Posterior cingulate gyrus (tissue), 11 donors: Measurements from ENCODE around the gene INPP5F.

Experiments
- DNase-seq, 10 donors: peaks; one replicate each; pipeline versions ENCODE4 v3.0.0 to v3.0.0-alpha.2; 2020 to 2021; ENCODE audit warnings: mixed read lengths in 3 of 10
- intact Hi-C: fragments of 100-400 bp; cut with DNase I; formaldehyde crosslinking; loops from one replicate; pipeline ENCODE4 v1.15.1; 2023

The INPP5F gene

DNA sequence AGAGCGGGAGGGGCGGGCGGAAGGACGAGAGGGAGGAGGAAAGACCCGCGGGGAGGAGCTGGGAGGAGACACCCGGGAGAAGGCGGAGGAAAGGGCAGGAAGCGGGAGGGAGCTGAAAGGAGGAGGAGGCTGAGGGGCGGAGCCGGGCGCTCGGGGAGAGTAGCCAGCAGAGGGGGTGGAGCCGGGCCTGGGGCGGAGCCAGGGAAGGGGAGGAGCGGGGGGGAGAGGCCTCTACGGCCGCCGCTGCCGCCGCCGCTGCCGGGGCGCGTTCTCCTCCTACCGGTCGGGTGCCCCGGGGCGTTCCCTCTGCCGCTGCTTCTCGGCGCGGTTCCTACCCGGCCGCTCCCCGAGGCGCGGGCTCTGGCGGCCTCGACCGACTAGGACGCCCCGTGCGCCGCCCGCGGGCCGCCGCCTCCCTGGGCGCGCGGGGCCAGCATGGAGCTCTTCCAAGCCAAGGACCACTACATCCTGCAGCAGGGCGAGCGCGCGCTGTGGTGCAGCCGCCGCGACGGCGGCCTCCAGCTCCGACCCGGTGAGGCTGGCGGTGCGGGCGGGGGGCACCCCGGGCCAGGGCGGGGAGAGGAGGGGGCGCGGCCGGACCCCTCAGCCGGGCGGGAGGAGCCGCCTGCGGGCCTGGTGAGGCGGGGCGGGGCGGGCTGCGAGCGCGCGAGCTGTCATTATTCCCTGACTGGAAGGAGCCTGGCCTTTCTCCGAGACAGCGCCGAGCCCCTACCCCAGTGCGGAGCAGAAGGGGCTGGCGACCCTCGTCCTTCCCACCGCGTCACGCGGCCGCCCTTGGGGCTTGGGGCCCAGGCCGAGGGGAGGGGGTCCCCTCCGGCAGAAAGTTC, at the start of gene INPP5F:
Gene INPP5F, plus strand, starts transcription at position 223 of the 848 bp plus-strand sequence. Its CDS starts 213 bp downstream, at position 436.
- intact Hi-C loops, result loop anchor here (2.0 to 10.0 kb wide), 4 partner anchors 39 to 624 kb away; partner anchors contain the start of genes DENND10, MCMBP and TIAL1
- peak; percentile 96 to 100 (median 99) for DNase-seq

DNA sequence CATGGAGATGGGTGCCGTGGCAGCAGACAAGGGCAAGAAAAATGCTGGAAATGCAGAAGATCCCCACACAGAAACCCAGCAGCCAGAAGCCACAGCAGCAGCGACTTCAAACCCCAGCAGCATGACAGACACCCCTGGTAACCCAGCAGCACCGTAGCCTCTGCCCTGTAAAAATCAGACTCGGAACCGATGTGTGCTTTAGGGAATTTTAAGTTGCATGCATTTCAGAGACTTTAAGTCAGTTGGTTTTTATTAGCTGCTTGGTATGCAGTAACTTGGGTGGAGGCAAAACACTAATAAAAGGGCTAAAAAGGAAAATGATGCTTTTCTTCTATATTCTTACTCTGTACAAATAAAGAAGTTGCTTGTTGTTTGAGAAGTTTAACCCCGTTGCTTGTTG, 48.7 kb upstream of the INPP5F start:
- DNase-seq, result peak in 1 of 10 donors; percentile 30
- intact Hi-C loops, result no loop called here

DNA sequence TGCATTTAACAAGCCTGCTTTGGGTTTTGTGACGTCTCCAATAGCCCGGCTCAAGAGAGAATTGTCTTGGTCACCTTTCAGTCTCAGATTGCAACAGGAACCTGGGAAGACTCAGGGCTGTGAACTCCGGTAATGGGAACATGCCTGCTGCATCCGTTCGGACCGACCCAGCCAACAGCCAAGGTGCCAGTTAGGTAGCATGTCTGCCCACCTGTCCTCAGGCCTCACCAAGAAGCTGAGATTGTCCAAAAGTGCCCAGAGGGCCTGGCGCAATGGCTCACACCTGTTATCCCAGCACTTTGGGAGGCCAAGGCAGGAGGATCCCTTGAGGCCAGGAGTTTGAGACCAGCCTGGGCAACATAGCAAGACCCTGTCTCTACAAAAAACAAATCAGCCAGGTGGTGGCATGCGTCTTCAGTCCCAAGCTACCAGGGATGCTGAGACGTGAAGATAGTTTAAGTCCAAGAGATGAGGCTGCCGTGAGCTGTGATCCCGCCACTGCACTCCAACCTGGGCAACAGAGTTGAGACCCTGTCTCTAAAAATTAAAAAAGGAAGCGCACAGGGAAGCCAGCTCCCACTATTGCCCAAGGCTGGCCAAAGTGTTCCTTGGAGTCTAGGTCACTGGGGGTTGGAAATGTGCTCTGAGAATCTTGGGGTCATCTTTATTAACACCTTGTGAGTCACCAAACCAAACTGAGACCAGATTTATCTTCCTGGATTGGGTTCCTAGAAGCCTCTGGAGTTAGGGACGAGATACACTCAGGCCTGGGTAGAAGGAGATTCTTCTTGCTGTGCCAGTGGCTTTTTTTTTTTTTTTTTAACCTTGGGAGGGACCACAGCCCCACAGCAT, 47.7 kb upstream of the INPP5F start:
- peak in 3 of 10 donors; percentile 11 to 79 (median 34) for DNase-seq

DNA sequence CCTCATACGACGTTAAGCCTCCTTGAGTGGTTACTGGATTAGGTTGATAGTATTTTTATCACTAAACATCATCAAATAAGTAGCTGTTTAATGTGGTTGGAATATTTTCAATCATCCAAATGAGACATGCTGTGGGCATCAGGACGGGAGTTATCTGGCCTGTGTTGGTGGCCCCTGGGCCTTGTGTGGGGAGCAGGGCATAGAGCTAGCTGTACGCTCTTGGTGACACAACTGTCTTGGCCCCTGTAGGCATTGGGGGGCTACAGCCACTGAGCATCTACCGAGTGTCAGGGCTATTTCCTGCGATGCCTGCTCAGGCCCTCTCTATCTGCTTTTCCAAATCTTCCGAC, 46.4 kb upstream of the INPP5F start:
- intact Hi-C loops, result no loop called here
- no peak for DNase-seq

More for the DNA sequence above, 47.7 kb upstream of the INPP5F start:
- intact Hi-C loops, result no loop called here

- no peak for DNase-seq
Measured at GRCh38 chr10:119680050-119680449, 45.8 kb upstream of the INPP5F start.

DNA sequence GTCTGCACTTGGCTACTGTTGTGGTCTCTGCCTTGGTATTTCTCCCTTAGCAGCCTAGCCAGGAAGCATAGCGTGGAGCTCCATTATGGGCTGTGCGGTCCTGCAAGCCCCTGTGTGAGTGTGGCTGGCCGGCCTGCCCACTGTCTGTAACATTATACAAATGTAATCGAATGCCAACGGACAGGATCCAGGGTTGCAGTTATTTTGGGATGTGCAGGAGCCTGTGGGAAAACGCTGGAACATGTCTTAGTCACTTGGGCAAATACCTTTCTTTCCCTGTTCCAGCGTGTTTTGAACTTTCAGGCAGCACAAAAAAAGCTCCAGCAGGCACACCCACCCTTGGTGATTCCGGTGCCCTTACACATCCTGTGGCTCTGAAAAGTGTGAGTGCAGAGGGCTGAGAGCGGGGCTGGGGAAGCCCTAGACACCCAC, 45.2 kb upstream of the INPP5F start:
- intact Hi-C loops, result no loop called here
- DNase-seq, result no peak

More at GRCh38 chr10:119680050-119680449, 45.8 kb upstream of the INPP5F start:
- intact Hi-C loops, result no loop called here

DNA sequence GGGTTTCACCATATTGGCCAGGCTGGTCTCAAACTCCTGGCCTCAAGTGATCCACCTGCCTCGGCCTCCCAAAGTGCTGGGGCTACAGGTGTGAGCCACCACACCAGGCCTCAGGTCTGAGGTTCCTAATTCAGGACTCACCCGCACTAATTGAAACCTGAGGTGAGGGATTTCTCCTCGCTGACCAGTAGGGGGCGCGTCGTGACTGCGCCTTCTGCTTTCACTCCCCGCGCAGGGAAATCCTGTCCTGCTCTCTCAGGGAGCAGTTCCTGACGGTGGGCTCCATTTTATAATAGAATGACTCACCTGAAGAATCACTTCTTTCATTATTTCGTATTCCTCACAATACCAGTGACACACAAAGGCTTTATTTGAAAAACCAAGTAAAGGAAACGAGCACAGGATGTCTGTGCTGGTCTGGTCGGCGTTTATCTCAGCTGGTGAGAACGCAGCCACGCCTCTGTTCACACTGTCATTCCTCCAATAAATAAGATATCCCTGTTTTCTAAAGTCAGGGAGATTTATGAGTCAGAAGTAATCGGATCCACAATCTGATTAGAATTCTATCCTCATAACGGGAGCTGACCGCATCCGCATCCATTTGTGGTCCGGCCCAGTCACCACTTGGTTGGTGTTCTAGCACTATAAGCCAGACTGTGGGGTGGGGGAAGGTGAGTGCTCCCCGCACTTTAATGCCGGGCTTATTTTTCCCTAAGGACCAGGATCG, 39.2 kb upstream of the INPP5F start:
- DNase-seq, result peak; percentile 54 to 97 (median 82)
- intact Hi-C loops, result loop anchor here (1.0 to 5.0 kb wide), 3 partner anchors 38 to 173 kb away; no protein-coding TSS in a partner anchor

GRCh38 chr10:119687192-119688032, 38.4 kb upstream of the INPP5F start:
- intact Hi-C loops, result loop anchor here (2.0 to 5.0 kb wide), 2 partner anchors 37 to 60 kb away; no protein-coding TSS in a partner anchor
- DNase-seq, result no peak

GRCh38 chr10:119688033-119688508, 37.8 kb upstream of the INPP5F start:
- DNase-seq, result no peak
- intact Hi-C loops, result loop anchor here (5.0 kb wide), 1 partner anchor 59 kb away; no protein-coding TSS in a partner anchor

DNA sequence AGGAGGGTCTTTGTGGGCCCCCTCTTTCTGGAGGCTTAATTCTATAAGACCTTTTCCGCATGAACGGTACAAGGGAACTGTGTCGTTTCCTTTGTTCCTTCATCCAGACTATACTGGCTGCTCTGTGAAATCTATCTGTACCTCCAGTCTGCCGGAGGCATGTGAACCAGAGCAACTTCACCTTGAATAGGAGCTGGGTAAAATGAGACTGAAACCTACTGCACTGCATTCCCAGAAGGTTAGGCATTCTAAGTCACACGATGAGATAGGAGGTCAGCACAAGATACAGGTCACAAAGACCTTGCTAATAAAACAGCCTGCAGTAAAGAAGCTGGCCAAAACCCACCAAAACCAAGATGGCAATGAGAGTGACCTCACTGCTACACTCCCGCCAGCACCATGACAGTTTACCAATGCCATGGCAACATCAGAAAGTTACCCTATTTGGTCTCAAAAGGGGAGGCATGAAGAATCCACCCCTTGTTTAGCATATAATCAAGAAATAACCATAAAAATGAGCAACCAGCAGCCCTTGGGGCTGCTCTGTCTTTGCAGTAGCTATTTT, 36.8 kb upstream of the INPP5F start:
- intact Hi-C loops, result loop anchor here (5.0 kb wide), 1 partner anchor 58 kb away; no protein-coding TSS in a partner anchor
- no peak for DNase-seq

DNA sequence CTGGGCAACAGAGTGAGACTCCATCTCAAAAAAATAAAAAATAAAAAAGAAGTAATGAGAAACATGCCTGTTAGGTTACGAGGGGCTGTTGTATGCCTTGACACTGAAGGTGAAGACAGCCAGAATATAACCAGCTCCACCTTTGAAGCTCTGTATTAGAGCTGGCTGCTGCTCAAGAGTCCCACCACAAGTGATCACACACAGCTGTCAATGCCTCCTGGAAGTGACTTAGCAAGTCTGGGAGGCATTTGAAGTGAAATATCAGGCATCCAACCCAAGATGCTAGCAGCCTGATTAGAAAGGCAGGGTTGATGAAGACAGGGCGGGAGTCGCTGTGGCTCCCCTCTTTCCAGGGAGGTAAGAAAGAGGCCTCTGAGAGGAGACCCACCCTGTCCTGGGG, 34.1 kb upstream of the INPP5F start:
- intact Hi-C loops, result no loop called here
- DNase-seq, result no peak

- peak in 4 of 10 donors; percentile 23 to 88 (median 42) for DNase-seq
- intact Hi-C loops, result no loop called here
Measured at GRCh38 chr10:119693262-119693957, 32.4 kb upstream of the INPP5F start.

- DNase-seq, result no peak
- intact Hi-C loops, result no loop called here
Measured at GRCh38 chr10:119694608-119695007, 31.2 kb upstream of the INPP5F start.

- intact Hi-C loops, result no loop called here
- no peak for DNase-seq
Measured at GRCh38 chr10:119700321-119700954, 25.4 kb upstream of the INPP5F start.

- DNase-seq, result no peak
- intact Hi-C loops, result no loop called here
Measured at GRCh38 chr10:119701861-119702260, 24.0 kb upstream of the INPP5F start.

- intact Hi-C loops, result no loop called here
Measured at GRCh38 chr10:119702583-119702982, 23.3 kb upstream of the INPP5F start.

DNA sequence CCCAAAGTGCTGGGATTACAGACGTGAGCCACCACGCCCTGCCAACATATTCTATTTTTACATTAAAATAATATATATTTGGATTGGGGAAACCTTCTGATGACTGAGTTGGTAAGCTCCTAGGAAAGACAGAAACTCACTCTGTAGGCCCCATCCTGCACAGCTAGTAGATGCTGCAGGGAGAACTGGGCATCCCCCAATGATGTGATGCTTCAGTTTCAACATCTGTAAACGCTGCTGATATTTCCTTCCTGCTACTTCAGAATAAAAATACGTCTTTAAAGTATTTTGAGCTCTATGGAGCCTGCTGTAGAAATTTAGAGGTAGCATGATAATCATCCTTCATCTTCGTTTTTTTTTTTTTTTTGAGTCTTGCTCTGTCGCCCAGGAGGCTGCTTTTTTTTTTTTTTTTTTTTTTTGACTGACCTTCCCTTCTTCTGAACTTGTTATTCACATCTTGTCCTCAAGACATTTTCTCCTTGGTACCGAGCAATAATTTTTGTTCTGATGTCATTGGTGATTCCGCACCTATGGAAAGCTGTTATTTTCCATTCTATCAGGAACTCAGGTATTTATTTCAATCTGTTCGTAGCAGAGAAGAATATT, 21.8 kb upstream of the INPP5F start:
- intact Hi-C loops, result no loop called here
- no peak for DNase-seq

More at GRCh38 chr10:119702583-119702982, 23.3 kb upstream of the INPP5F start:
- DNase-seq, result no peak
